Right forelimb (tissue), 1 donor: ENCODE measurements around the gene ZNF175.

ENCODE experiments used
- DNase-seq: peaks from one replicate; pipeline ENCODE4 v3.0.0-alpha.2; 2018

ZNF175 gene

GRCh38 chr19:51550848-51551672, 20.0 kb upstream of the ZNF175 start:
- no peak for DNase-seq

- no peak for DNase-seq
These were observed 19.2 kb upstream of the ZNF175 start for GRCh38 chr19:51551673-51552432.

- DNase-seq = no peak
These were observed 18.5 kb upstream of the ZNF175 start for GRCh38 chr19:51552608-51552995.

GRCh38 chr19:51552996-51553725, 17.9 kb upstream of the ZNF175 start:
- DNase-seq = peak; percentile 84

GRCh38 chr19:51559240-51559639, 11.8 kb upstream of the ZNF175 start:
- DNase-seq = no peak

GRCh38 chr19:51560339-51560738, 10.7 kb upstream of the ZNF175 start:
- DNase-seq = no peak

GRCh38 chr19:51564791-51565190, 6.3 kb upstream of the ZNF175 start:
- no peak for DNase-seq

GRCh38 chr19:51565583-51565982, 5.5 kb upstream of the ZNF175 start:
- DNase-seq = no peak

- no peak for DNase-seq
These were observed 4.5 kb upstream of the ZNF175 start for GRCh38 chr19:51566489-51567100.

- no peak for DNase-seq
These were observed 3.5 kb upstream of the ZNF175 start for GRCh38 chr19:51567583-51567982.

- no peak for DNase-seq
These were observed 2.6 kb upstream of the ZNF175 start for GRCh38 chr19:51568456-51568855.

- no peak for DNase-seq
These were observed 516 bp downstream of the ZNF175 start for GRCh38 chr19:51571599-51571998.

- no peak for DNase-seq
These were observed 1.3 kb downstream of the ZNF175 start for GRCh38 chr19:51572410-51572809.

GRCh38 chr19:51572908-51573307, 1.8 kb downstream of the ZNF175 start:
- DNase-seq = no peak

- no peak for DNase-seq
These were observed 2.2 kb downstream of the ZNF175 start for GRCh38 chr19:51573331-51573730.

- DNase-seq = no peak
These were observed 5.8 kb downstream of the ZNF175 start for GRCh38 chr19:51576850-51577249.

- DNase-seq = no peak
These were observed 15.1 kb downstream of the ZNF175 start for GRCh38 chr19:51586103-51586728.

- no peak for DNase-seq
These were observed 15.7 kb downstream of the ZNF175 start for GRCh38 chr19:51586799-51587198.

GRCh38 chr19:51587264-51588191, 16.4 kb downstream of the ZNF175 start:
- no peak for DNase-seq

- DNase-seq = no peak
These were observed 18.4 kb downstream of the ZNF175 start for GRCh38 chr19:51589511-51589910.

- no peak for DNase-seq
These were observed 19.4 kb downstream of the ZNF175 start for GRCh38 chr19:51590441-51590840.
